Islet precursor cell (in vitro differentiated cells): ENCODE measurements around the gene ZKSCAN2.

Experiments used
- DNase-seq: peaks from one replicate; pipeline ENCODE4 v3.0.0-alpha.2; 2018

Gene ZKSCAN2

GRCh38 chr16:25257470-25257955 lies at the start of gene ZKSCAN2:
ZKSCAN2 (minus strand) TSS chr16:25257845; CDS start chr16:25257127, 718 bp downstream.
- peak; percentile 95 for DNase-seq

GRCh38 chr16:25299792-25300590 lies 42.3 kb upstream of the ZKSCAN2 start:
- DNase-seq, result no peak

- DNase-seq, result no peak
These were observed 40.7 kb upstream of the ZKSCAN2 start for GRCh38 chr16:25298165-25298872.

GRCh38 chr16:25297151-25297787 lies 39.6 kb upstream of the ZKSCAN2 start:
- DNase-seq, result no peak

- DNase-seq, result no peak
These were observed 33.9 kb upstream of the ZKSCAN2 start for GRCh38 chr16:25291580-25291979.

GRCh38 chr16:25289466-25289865 lies 31.8 kb upstream of the ZKSCAN2 start:
- DNase-seq, result no peak

GRCh38 chr16:25279491-25279890 lies 21.8 kb upstream of the ZKSCAN2 start:
- DNase-seq, result no peak

- no peak for DNase-seq
These were observed 13.8 kb upstream of the ZKSCAN2 start for GRCh38 chr16:25271421-25271820.

- DNase-seq, result no peak
These were observed 12.9 kb upstream of the ZKSCAN2 start for GRCh38 chr16:25270577-25270976.

- no peak for DNase-seq
These were observed 12.2 kb upstream of the ZKSCAN2 start for GRCh38 chr16:25269879-25270278.

- DNase-seq, result no peak
These were observed 8.3 kb upstream of the ZKSCAN2 start for GRCh38 chr16:25265968-25266367.

GRCh38 chr16:25264597-25264996 lies 7.0 kb upstream of the ZKSCAN2 start:
- DNase-seq, result no peak

GRCh38 chr16:25260416-25260815 lies 2.8 kb upstream of the ZKSCAN2 start:
- no peak for DNase-seq

GRCh38 chr16:25258861-25259179 lies 1.2 kb upstream of the ZKSCAN2 start:
- DNase-seq, result no peak

- peak; percentile 95 for DNase-seq
These were observed 563 bp upstream of the ZKSCAN2 start for GRCh38 chr16:25257956-25258860.

- peak; percentile 64 for DNase-seq
These were observed 763 bp downstream of the ZKSCAN2 start for GRCh38 chr16:25256695-25257469.

GRCh38 chr16:25253322-25253721 lies 4.3 kb downstream of the ZKSCAN2 start:
- DNase-seq, result no peak

- no peak for DNase-seq
These were observed 7.2 kb downstream of the ZKSCAN2 start for GRCh38 chr16:25250467-25250866.

- DNase-seq, result peak; percentile 78
These were observed 21.7 kb downstream of the ZKSCAN2 start for GRCh38 chr16:25235991-25236390.

GRCh38 chr16:25228372-25228771 lies 29.3 kb downstream of the ZKSCAN2 start:
- peak; percentile 47 for DNase-seq

GRCh38 chr16:25224731-25225319 lies 32.8 kb downstream of the ZKSCAN2 start:
- no peak for DNase-seq
